SU-DHL-6 (cell line): ENCODE results near the gene VPS52.

ENCODE experiments used
- H2AFZ ChIP-seq: fragments of 200-600 bp; sonication (generic); 2 replicates; pipeline ENCODE4 v1.6.1; 2014; ENCODE audit warnings: low read depth, mild to moderate bottlenecking, moderate library complexity, mixed read lengths, antibody characterized with exemption, low read length; ENCODE audit not compliant: severe bottlenecking
- H3F3A ChIP-seq: fragments of 200-600 bp; shearing (Covaris generic); 2 replicates; pipeline ENCODE4 v1.6.0; 2016; ENCODE audit warnings: antibody characterized with exemption, mild to moderate bottlenecking; ENCODE audit not compliant: insufficient read depth
- H3K27ac ChIP-seq: fragments of 200-600 bp; sonication (generic); 2 replicates; pipeline ENCODE4 v1.5.1; 2016; ENCODE audit warnings: low read depth, mild to moderate bottlenecking, low read length, moderate library complexity, mixed read lengths
- H3K27me3 ChIP-seq: fragments of 200-600 bp; sonication (generic), shearing (Covaris generic); 2 replicates; pipeline ENCODE4 v1.6.0; 2014; ENCODE audit warnings: mild to moderate bottlenecking, low read length
- H3K36me3 ChIP-seq: fragments of 200-600 bp; sonication (generic); 2 replicates; pipeline ENCODE4 v1.6.1; 2014; ENCODE audit warnings: mild to moderate bottlenecking, low read length, mixed read lengths
- H3K4me2 ChIP-seq: fragments of 300-600, 200-600 bp; shearing (Covaris generic), sonication (generic); 2 replicates; pipeline ENCODE4 v1.6.0; 2014; ENCODE audit warnings: low read length, low read depth, mild to moderate bottlenecking; ENCODE audit not compliant: poor library complexity, severe bottlenecking
- H3K4me3 ChIP-seq: fragments of 200-600 bp; sonication (generic); 2 replicates; pipeline ENCODE4 v1.5.1; 2014; ENCODE audit warnings: antibody characterized with exemption, low read length, mild to moderate bottlenecking, mixed read lengths; ENCODE audit not compliant: insufficient read depth, poor library complexity, severe bottlenecking
- H3K79me2 ChIP-seq: fragments of 200-600 bp; sonication (generic); 2 replicates; pipeline ENCODE4 v1.6.1; 2014; ENCODE audit warnings: mild to moderate bottlenecking, low read length, moderate library complexity; ENCODE audit not compliant: insufficient read depth
- H3K9ac ChIP-seq: fragments of 200-600 bp; sonication (generic); 2 replicates; pipeline ENCODE4 v1.7.0; 2014; ENCODE audit warnings: mild to moderate bottlenecking, low read length
- H3K9me2 ChIP-seq: fragments of 200-600 bp; sonication (generic); replicated peaks from 2 replicates; pipeline ENCODE4 v1.6.1; 2014; ENCODE audit warnings: low read length; ENCODE audit not compliant: insufficient read depth
- H3K9me3 ChIP-seq: fragments of 200-600 bp; sonication (generic); 2 replicates; pipeline ENCODE4 v1.6.1; 2014; ENCODE audit warnings: low read length, mixed read lengths; ENCODE audit not compliant: insufficient read depth
- H4K20me1 ChIP-seq: fragments of 200-600 bp; sonication (generic); 2 replicates; pipeline ENCODE4 v1.6.1; 2014; ENCODE audit warnings: low read depth, mild to moderate bottlenecking, antibody characterized with exemption, low read length, moderate library complexity, mixed read lengths
- EZH2phosphoT487 ChIP-seq: fragments of 200-600 bp; sonication (generic), shearing (Covaris generic); conservative IDR thresholded peaks from 2 replicates; pipeline ENCODE4 v1.6.1; 2018; ENCODE audit warnings: mild to moderate bottlenecking, antibody characterized with exemption, low read length, moderate library complexity, mixed read lengths
- TF ChIP-seq, protein P1 (sequence below): fragments of 200-600 bp; sonication (generic); IDR thresholded peaks from one replicate; pipeline ENCODE4 v1.5.1; 2017; ENCODE audit warnings: antibody characterized with exemption, mild to moderate bottlenecking, low read length, moderate library complexity; ENCODE audit not compliant: insufficient read depth, poor library complexity, severe bottlenecking

The VPS52 gene

DNA sequence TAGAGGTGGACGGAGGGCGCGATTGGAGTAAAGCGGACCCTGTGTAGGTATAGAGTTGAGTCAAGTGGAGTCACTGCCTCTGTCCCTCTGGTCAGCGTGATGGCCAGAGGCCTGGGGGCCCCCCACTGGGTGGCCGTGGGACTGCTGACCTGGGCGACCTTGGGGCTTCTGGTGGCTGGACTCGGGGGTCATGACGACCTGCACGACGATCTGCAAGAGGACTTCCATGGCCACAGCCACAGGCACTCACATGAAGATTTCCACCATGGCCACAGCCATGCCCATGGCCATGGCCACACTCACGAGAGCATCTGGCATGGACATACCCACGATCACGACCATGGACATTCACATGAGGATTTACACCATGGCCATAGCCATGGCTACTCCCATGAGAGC lies 70.5 kb downstream of the VPS52 start:
- Histone ChIP-seq H3K4me2 (peak overlapping the region; percentile 73), H3K36me3 (peaks cover 13% of the 10 kb centered on the region), H3K9me2 (no peaks in the 10 kb centered on the region), H3K27ac (peak overlapping the region; percentile 83), H3K9me3 (no peaks in the 10 kb centered on the region), H2AFZ (peak overlapping the region; percentile 50), H3F3A (peaks cover 48% of the 10 kb centered on the region), H3K79me2 (peaks cover 33% of the 10 kb centered on the region), H3K4me3 (peak overlapping the region; percentile 97), H4K20me1 (no peaks in the 10 kb centered on the region), H3K9ac (peak overlapping the region; percentile 85), H3K27me3 (no peaks in the 10 kb centered on the region)
- no peak for TF ChIP-seq EZH2phosphoT487
- TF ChIP-seq, protein P1, sequence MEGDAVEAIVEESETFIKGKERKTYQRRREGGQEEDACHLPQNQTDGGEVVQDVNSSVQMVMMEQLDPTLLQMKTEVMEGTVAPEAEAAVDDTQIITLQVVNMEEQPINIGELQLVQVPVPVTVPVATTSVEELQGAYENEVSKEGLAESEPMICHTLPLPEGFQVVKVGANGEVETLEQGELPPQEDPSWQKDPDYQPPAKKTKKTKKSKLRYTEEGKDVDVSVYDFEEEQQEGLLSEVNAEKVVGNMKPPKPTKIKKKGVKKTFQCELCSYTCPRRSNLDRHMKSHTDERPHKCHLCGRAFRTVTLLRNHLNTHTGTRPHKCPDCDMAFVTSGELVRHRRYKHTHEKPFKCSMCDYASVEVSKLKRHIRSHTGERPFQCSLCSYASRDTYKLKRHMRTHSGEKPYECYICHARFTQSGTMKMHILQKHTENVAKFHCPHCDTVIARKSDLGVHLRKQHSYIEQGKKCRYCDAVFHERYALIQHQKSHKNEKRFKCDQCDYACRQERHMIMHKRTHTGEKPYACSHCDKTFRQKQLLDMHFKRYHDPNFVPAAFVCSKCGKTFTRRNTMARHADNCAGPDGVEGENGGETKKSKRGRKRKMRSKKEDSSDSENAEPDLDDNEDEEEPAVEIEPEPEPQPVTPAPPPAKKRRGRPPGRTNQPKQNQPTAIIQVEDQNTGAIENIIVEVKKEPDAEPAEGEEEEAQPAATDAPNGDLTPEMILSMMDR: no peak
